ENCODE measurements around the gene RBM20.
A peak's percentile ranks its signal among the peaks of the same experiment; 100 is the strongest.

The RBM20 gene

GRCh38 chr10:110744782-110745181 is 100.6 kb downstream of the RBM20 start:
- no peak for DNase-seq (ENCODE audit: low spot score)
- no peak overlapping the region for H3K27ac ChIP-seq
- no peak for TF ChIP-seq CTCF (IDR thresholded peaks at IDR 0.05)
- no peak overlapping the region for H3K4me3 ChIP-seq

- Histone ChIP-seq H3K4me3 (no peak overlapping the region), H3K27ac (no peak overlapping the region)
- TF ChIP-seq CTCF (IDR thresholded peaks at IDR 0.05): peak; percentile 55
- no peak for DNase-seq (ENCODE audit: low spot score)
Measured at GRCh38 chr10:110746254-110746826, 102.2 kb downstream of the RBM20 start.

- no peak overlapping the region for H3K27ac ChIP-seq
- no peak for DNase-seq (ENCODE audit: low spot score)
- H3K4me3 ChIP-seq: no peak overlapping the region
- no peak for TF ChIP-seq CTCF (IDR thresholded peaks at IDR 0.05)
Measured at GRCh38 chr10:110746969-110747608, 103.0 kb downstream of the RBM20 start.

GRCh38 chr10:110747609-110748464 is 103.7 kb downstream of the RBM20 start:
- DNase-seq (ENCODE audit: low spot score): no peak
- H3K4me3 ChIP-seq: no peak overlapping the region
- TF ChIP-seq CTCF (IDR thresholded peaks at IDR 0.05): no peak
- peak overlapping the region in 1 of 2 donors; percentile 20 for H3K27ac ChIP-seq

- no peak for DNase-seq (ENCODE audit: low spot score)
- no peak for TF ChIP-seq CTCF (IDR thresholded peaks at IDR 0.05)
- Histone ChIP-seq H3K27ac (no peak overlapping the region), H3K4me3 (no peak overlapping the region)
Measured at GRCh38 chr10:110748970-110749369, 104.8 kb downstream of the RBM20 start.

- DNase-seq (ENCODE audit: low spot score): no peak
- no peak for TF ChIP-seq CTCF (IDR thresholded peaks at IDR 0.05)
Measured at GRCh38 chr10:110750931-110751330, 106.8 kb downstream of the RBM20 start.

More at GRCh38 chr10:110750931-110751330, 106.8 kb downstream of the RBM20 start:
- Histone ChIP-seq H3K4me3 (no peak overlapping the region), H3K27ac (no peak overlapping the region)
